ENCODE results near the gene RNU4-1. TPM values are rescaled to one million over a fixed set of nuclear protein-coding genes. Genes with fewer than 3 reads are reported as not detected.

The RNU4-1 gene
- polyA plus RNA-seq, 3 donors = not detected

DNA sequence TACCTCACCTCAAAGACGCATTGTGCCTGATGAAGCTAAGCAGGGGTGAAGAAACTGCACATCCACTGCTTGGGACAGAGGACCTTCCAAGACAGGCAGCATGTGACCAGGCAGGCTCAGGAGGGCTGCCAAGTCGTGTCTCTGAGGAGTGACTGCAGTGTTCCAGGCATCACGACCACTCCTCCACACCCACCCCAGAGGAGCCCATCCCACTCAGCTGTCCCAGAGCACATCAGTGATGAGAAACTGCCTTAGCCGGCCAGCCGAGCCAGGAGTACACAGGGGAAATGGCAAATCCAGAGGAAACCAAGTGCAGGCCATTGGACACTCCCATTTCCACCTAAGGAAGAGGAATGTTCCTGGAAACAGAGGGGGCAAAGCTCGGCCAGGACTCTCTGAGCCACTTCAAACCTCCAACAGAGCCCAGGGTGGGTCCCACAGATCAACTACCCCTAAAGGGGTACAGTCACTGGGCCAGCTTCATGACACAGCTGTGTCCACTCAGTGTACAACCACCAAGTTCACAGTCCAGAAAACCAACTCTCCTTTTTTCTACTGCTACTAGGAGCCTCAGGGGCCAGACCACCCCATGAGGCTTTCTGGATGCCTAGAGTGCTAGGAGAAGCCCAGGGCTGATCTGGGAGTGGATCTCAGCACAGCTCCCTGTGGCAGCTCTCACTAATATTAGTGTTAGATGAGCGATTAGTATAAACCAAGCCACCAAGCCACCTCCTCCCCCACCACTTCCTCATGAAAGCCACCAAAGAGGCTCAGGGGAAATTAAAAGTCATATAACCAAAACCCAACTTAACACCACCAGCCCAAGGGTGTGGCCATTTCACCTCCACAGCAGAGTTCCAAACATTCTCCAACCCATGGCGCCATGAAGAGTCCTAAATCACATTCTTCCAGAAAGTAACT, 42.9 kb downstream of the RNU4-1 start:
- Histone ChIP-seq H3K27ac (ENCODE audit: low read depth in 1 of 2, low read length in 2 of 2) (peak overlapping the region; percentile 57 to 72), H3K9ac (ENCODE audit: insufficient read depth, low read length, poor library complexity, severe bottlenecking) (peak overlapping the region; percentile 17), H3K4me3 (replicated peaks in 1 of 3; ENCODE audit: low read depth in 2 of 3, low read length in 3 of 3) (peak overlapping the region in 1 of 3 experiments; percentile 53), H3K4me2 (replicated peaks; ENCODE audit: extremely low read depth, low read length, poor library complexity, severe bottlenecking) (peak overlapping the region; percentile 66), H3K79me2 (ENCODE audit: insufficient read depth, low read length) (peaks cover 94% of the 10 kb centered on the region), H2AFZ (ENCODE audit: insufficient read depth, low read depth, low read length, poor library complexity, severe bottlenecking) (no peak overlapping the region), H3K27me3 (ENCODE audit: control insufficient read depth in 2 of 2, insufficient read depth in 2 of 2, low read length in 2 of 2) (no peaks in the 10 kb centered on the region), H3K9me3 (replicated peaks in 1 of 2; ENCODE audit: control insufficient read depth in 1 of 2, insufficient read depth in 1 of 2, low read length in 2 of 2) (no peaks in the 10 kb centered on the region), H3K4me1 (ENCODE audit: control insufficient read depth in 1 of 2, insufficient read depth in 2 of 2, low read length in 2 of 2) (peaks cover 80 to 88% of the 10 kb centered on the region in 2 donors), H3K36me3 (replicated peaks in 1 of 2; ENCODE audit: control insufficient read depth in 1 of 2, insufficient read depth in 2 of 2, low read length in 2 of 2) (peaks cover 4 to 8% of the 10 kb centered on the region in 2 donors), H4K20me1 (ENCODE audit: insufficient read depth, low read length) (peaks cover 53% of the 10 kb centered on the region)
- Mint-ChIP-seq H3K9me3 (peaks cover 0 to 2% (median 0%) of the 10 kb centered on the region in 7 donors), H3K4me1 (peaks cover 83% of the 10 kb centered on the region), H3K4me3 (peak overlapping the region; percentile 16 to 63), H3K27me3 (ENCODE audit: low read depth in 3 of 3) (peaks cover 2 to 4% (median 3%) of the 10 kb centered on the region in 3 donors), H3K27ac (peak overlapping the region; percentile 83 to 93 (median 89)), H3K36me3 (peaks cover 39 to 46% of the 10 kb centered on the region in 2 donors)
- DNase-seq = peak in 1 of 3 donors; percentile 53
- intact Hi-C loops (cut with micrococcal nuclease) = no loop called here
- TF ChIP-seq, protein P1, sequence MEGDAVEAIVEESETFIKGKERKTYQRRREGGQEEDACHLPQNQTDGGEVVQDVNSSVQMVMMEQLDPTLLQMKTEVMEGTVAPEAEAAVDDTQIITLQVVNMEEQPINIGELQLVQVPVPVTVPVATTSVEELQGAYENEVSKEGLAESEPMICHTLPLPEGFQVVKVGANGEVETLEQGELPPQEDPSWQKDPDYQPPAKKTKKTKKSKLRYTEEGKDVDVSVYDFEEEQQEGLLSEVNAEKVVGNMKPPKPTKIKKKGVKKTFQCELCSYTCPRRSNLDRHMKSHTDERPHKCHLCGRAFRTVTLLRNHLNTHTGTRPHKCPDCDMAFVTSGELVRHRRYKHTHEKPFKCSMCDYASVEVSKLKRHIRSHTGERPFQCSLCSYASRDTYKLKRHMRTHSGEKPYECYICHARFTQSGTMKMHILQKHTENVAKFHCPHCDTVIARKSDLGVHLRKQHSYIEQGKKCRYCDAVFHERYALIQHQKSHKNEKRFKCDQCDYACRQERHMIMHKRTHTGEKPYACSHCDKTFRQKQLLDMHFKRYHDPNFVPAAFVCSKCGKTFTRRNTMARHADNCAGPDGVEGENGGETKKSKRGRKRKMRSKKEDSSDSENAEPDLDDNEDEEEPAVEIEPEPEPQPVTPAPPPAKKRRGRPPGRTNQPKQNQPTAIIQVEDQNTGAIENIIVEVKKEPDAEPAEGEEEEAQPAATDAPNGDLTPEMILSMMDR (IDR thresholded peaks at IDR 0.05) = no peak
- 63% methylated on average over 4 of the region's 8 CpGs for WGBS (ENCODE audit: insufficient coverage)

DNA sequence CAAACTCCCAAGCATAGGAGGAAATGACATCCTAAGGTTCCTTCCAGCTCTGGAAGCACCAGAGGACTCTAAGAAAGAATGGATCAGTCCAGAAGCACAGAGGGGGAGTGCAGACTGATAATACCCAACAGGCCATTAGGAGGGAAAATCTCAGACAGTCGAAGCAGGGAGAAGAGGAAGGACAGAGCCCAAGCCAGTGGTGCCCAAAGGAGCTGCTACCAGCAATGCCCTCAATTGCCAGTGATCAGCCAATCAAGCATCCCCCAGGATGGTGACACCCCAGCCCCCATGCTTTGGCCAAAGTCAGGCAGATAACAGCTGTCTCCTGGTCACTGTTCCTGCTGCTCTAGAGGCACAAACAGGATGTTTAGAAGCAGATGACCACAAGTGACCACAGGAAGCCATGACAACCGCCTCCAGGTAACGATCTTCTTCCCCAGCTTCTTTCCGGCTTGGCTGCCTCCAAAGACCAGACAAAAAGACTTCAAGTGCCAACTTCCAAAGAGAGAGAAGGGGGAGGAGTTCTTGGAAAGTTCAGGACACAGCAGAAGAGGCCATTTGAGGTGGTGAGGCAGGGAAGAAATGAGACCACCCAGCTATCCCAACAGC, 43.7 kb downstream of the RNU4-1 start:
- 63% methylated on average over 2 of the region's 4 CpGs for WGBS (ENCODE audit: insufficient coverage)
- H2AFZ ChIP-seq (ENCODE audit: insufficient read depth, low read depth, low read length, poor library complexity, severe bottlenecking) = no peak overlapping the region
- peaks cover 0 to 11% of the 10 kb centered on the region in 2 donors for H3K36me3 ChIP-seq (replicated peaks in 1 of 2; ENCODE audit: control insufficient read depth in 1 of 2, insufficient read depth in 2 of 2, low read length in 2 of 2)
- H4K20me1 ChIP-seq (ENCODE audit: insufficient read depth, low read length) = peaks cover 61% of the 10 kb centered on the region
- TF ChIP-seq, protein P1 (IDR thresholded peaks at IDR 0.05) = no peak
- H3K4me3 Mint-ChIP-seq = peak overlapping the region; percentile 16 to 63
- peaks cover 80% of the 10 kb centered on the region for H3K4me1 Mint-ChIP-seq
- peaks cover 73 to 81% of the 10 kb centered on the region in 2 donors for H3K4me1 ChIP-seq (ENCODE audit: control insufficient read depth in 1 of 2, insufficient read depth in 2 of 2, low read length in 2 of 2)
- H3K9me3 Mint-ChIP-seq = peaks cover 0 to 2% (median 0%) of the 10 kb centered on the region in 7 donors
- peak overlapping the region in 1 of 3 experiments; percentile 53 for H3K4me3 ChIP-seq (replicated peaks in 1 of 3; ENCODE audit: low read depth in 2 of 3, low read length in 3 of 3)
- no peak for DNase-seq
- H3K27me3 ChIP-seq (ENCODE audit: control insufficient read depth in 2 of 2, insufficient read depth in 2 of 2, low read length in 2 of 2) = no peaks in the 10 kb centered on the region
- peaks cover 92% of the 10 kb centered on the region for H3K79me2 ChIP-seq (ENCODE audit: insufficient read depth, low read length)
- H3K4me2 ChIP-seq (replicated peaks; ENCODE audit: extremely low read depth, low read length, poor library complexity, severe bottlenecking) = peak overlapping the region; percentile 66
- peaks cover 38 to 42% of the 10 kb centered on the region in 2 donors for H3K36me3 Mint-ChIP-seq
- intact Hi-C loops (cut with micrococcal nuclease) = no loop called here
- H3K9ac ChIP-seq (ENCODE audit: insufficient read depth, low read length, poor library complexity, severe bottlenecking) = no peak overlapping the region
- H3K9me3 ChIP-seq (replicated peaks in 1 of 2; ENCODE audit: control insufficient read depth in 1 of 2, insufficient read depth in 1 of 2, low read length in 2 of 2) = no peaks in the 10 kb centered on the region
- H3K27ac Mint-ChIP-seq = peak overlapping the region; percentile 44 to 93 (median 88)
- peaks cover 2 to 4% (median 3%) of the 10 kb centered on the region in 3 donors for H3K27me3 Mint-ChIP-seq (ENCODE audit: low read depth in 3 of 3)
- peak overlapping the region in 1 of 2 donors; percentile 72 for H3K27ac ChIP-seq (ENCODE audit: low read depth in 1 of 2, low read length in 2 of 2)

Measured in CD14-positive monocyte (primary cell).